Stomach (tissue), 9 donors: ENCODE data around the gene TMEM271. TPM values are rescaled to one million over a fixed set of nuclear protein-coding genes. Genes with fewer than 3 reads are reported as not detected.

Experiments
- DNase-seq, 2 donors: peaks; one replicate each; pipeline versions ENCODE4 v3.0.0 to v3.0.0-alpha.2; 2013 to 2019
- H3K27ac ChIP-seq, 5 donors: fragments of 200-600 bp in 4 of 5; sonication (generic) in 4 of 5; one replicate each; pipeline ENCODE4 v1.5.1; 2013 to 2019; ENCODE audit warnings: mild to moderate bottlenecking in 1 of 5, moderate library complexity in 1 of 5
- H3K27me3 ChIP-seq, 3 donors: fragments of 200-600 bp; sonication (generic); one replicate each; pipeline ENCODE4 v1.5.1; 2017 to 2019; ENCODE audit warnings: mixed run types in 1 of 3
- H3K36me3 ChIP-seq, 4 donors: fragments of 200-600 bp; sonication (generic); 1 replicate in 3 of 4; 2 replicates in 1 of 4; pipeline ENCODE4 v1.5.1; 2016 to 2019
- H3K4me1 ChIP-seq, 4 donors: fragments of 200-600 bp; sonication (generic); one replicate each; pipeline ENCODE4 v1.5.1; 2016 to 2019
- H3K4me3 ChIP-seq, 4 donors: fragments of 200-600 bp; sonication (generic) in 3 of 4; one replicate each; pipeline ENCODE4 v1.5.1; 2016 to 2019; ENCODE audit warnings: mild to moderate bottlenecking in 1 of 4
- H3K9me3 ChIP-seq, 4 donors: fragments of 200-600 bp; sonication (generic); one replicate each; pipeline ENCODE4 v1.5.1; 2016 to 2019
- CTCF ChIP-seq, 7 experiments: fragments of 450-650 bp in 4 of 7; fragments of 200-600 bp in 3 of 7; sonication (generic) in 3 of 7; IDR thresholded peaks; one replicate each; pipeline ENCODE4 v1.5.1; 2016 to 2019; ENCODE audit warnings: antibody characterized with exemption in 7 of 7, control low read depth in 2 of 7, mild to moderate bottlenecking in 1 of 7
- EP300 ChIP-seq: sonication (generic); formaldehyde crosslinking; IDR thresholded peaks from one replicate; pipeline ENCODE4 v1.6.1; 2017; ENCODE audit warnings: antibody characterized with exemption
- POLR2A ChIP-seq, 4 donors: fragments of 450-650 bp; IDR thresholded peaks; one replicate each; pipeline ENCODE4 v1.6.1; 2016; ENCODE audit warnings: antibody characterized with exemption in 4 of 4, control low read depth in 2 of 4, mild to moderate bottlenecking in 1 of 4, moderate library complexity in 1 of 4
- POLR2AphosphoS5 ChIP-seq, 3 donors: sonication (generic); formaldehyde crosslinking; IDR thresholded peaks; one replicate each; pipeline ENCODE4 v1.6.1; 2016; ENCODE audit warnings: antibody characterized with exemption in 3 of 3
- WGBS, 5 donors: extraction: QIAGEN DNeasy Blood & Tissue Kit in 3 of 5; methylation state at CpG; one replicate each; pipeline versions ENCODE4 v1.1.5 to v1.1.7; 2013 to 2018; 5-methylcytosine and 5-hydroxymethylcytosine counted together
- intact Hi-C: fragments of 100-400 bp; cut with DNase I; formaldehyde crosslinking; loops from one replicate; pipeline ENCODE4 v1.15.1; 2023; ENCODE audit warnings: low total_unique reads
- polyA plus RNA-seq, 3 donors: library from polyadenylated mRNA; stranded (reverse); fragments of 200-250 nt; gene quantifications; one replicate each; pipeline ENCODE4 v1.2.3, GENCODE V29; 2013
- total RNA-seq, 5 donors: library from RNA; depleted of rRNA; stranded (reverse); fragments of >200 nt; gene quantifications; one replicate each; pipeline versions ENCODE4 v1.1.0 to v1.2.3, GENCODE V29; 2014 to 2016
- donor health status: healthy with polysubstance abuse.
- donor health status: Bipolar disorder and iron deficiency.
- donor health status: healthy.

Gene TMEM271
- total and polyA plus RNA-seq, 8 donors: 0.03 TPM; not detected in 7

- no peak for DNase-seq
- 54 to 63% (median 58%) methylated on average over 6 of the region's 6 CpGs for WGBS, 5 donors
- Histone ChIP-seq H3K9me3 (peaks cover 0 to 24% (median 20%) of the 10 kb centered on the region in 4 donors), H3K4me1 (peaks cover 0 to 18% (median 10%) of the 10 kb centered on the region in 4 donors), H3K27me3 (peaks cover 26 to 64% (median 37%) of the 10 kb centered on the region in 3 donors), H3K4me3 (no peak overlapping the region), H3K27ac (no peak overlapping the region), H3K36me3 (no peaks in the 10 kb centered on the region)
- intact Hi-C loops: no loop called here
- TF ChIP-seq EP300 (no peak), POLR2AphosphoS5 (IDR thresholded peaks at IDR 0.05) (no peak), POLR2A (IDR thresholded peaks at IDR 0.05) (no peak), CTCF (IDR thresholded peaks at IDR 0.05) (no peak)
Observed at GRCh38 chr4:581181-581580, 5.1 kb upstream of the TMEM271 start.

DNA sequence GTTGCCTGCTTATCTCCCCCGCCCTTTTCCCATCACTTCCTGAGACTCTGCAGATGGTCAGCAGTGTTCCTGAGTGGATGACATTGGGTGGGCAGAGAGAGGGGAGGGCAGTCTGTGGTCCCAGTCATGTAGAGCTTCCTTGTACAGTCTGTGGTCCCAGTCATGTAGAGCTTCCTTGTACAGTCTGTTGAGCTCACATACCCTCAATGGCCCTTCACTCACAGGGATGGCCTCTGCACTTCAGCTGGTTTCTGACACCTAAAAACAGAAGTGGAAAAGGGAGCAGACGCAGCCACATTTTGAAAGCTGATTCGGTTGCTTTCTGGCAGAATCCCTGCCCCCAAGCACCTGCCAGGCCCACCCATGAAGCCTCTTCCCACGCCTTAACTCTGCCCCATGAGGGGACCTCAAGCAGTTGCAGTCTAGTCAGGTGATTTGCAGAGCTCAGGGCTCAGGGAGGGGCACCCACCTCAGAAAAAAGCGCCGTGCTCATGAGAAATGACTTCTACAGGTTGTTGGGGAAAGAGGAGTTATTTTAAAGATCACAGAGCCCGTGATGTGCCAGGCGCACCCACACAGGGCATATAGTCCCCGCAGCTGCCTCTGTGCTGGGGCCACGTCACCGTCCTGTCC lies 3.6 kb upstream of the TMEM271 start:
- intact Hi-C loops: no loop called here
- TF ChIP-seq EP300: no peak
- no peak for TF ChIP-seq POLR2AphosphoS5 (IDR thresholded peaks at IDR 0.05)
- TF ChIP-seq CTCF (IDR thresholded peaks at IDR 0.05): no peak
- TF ChIP-seq POLR2A (IDR thresholded peaks at IDR 0.05): no peak
- whole genome bisulfite sequencing, 5 donors: 37 to 46% (median 40%) methylated on average over 11 of the region's 11 CpGs
- Histone ChIP-seq H3K27me3 (peaks cover 29 to 77% (median 48%) of the 10 kb centered on the region in 3 donors), H3K9me3 (peaks cover 0 to 23% (median 19%) of the 10 kb centered on the region in 4 donors), H3K4me3 (no peak overlapping the region), H3K4me1 (peaks cover 0 to 28% (median 14%) of the 10 kb centered on the region in 4 donors), H3K27ac (no peak overlapping the region), H3K36me3 (no peaks in the 10 kb centered on the region)
- DNase-seq: no peak

DNA sequence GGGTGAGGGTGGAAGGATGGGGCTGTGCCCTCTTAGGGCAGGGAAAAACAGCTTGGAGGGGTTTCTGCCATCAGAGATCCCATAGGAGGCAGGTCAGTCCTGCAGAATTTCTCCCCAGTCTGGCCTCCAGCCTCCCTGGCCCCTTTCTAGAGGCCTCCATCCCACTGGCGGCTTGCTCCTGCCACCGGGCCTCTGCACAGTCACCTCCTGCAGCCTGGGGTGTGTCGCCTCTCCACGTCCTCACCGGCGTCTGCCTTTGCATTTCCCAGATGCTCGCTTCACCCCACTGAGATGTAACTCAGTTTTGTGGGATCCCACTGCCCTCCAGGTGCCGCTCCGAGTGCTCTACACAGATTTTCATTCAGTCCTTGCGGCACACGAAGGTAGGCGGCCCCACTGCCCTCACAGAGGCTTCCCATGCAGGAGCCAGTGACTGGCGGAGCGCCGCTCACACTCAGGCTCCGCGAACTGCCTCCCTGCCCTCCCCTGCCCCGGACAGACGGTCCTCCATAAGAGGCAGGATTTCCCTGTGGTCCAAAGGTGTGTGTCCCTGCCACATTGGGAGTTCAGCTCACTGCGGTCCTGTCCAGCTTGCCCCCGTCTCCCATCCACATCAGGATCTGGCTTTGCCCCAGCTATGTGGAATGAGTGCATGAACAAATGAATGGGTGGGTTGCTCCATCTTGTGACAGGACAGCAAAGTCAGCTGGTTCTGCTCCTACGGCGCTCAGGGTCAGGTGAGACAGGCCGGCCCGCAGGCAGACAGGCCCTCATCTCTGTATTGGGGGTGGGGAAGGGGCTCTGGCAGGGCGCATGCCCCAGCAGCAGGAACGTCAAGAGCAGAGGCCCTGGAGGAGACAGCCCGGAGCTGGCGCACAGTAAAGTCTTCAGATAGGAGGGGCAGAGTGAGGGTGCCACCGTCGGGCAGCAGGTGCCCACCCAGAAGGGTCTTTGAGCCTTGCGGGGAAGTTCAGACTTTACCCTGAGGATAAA lies 2.7 kb upstream of the TMEM271 start:
- Histone ChIP-seq H3K4me1 (peaks cover 0 to 32% (median 16%) of the 10 kb centered on the region in 4 donors), H3K27me3 (peaks cover 36 to 86% (median 57%) of the 10 kb centered on the region in 3 donors), H3K4me3 (no peak overlapping the region), H3K9me3 (peaks cover 0 to 19% (median 11%) of the 10 kb centered on the region in 4 donors), H3K36me3 (no peaks in the 10 kb centered on the region), H3K27ac (no peak overlapping the region)
- no peak for DNase-seq
- intact Hi-C loops: no loop called here
- no peak for TF ChIP-seq POLR2A (IDR thresholded peaks at IDR 0.05)
- no peak for TF ChIP-seq CTCF (IDR thresholded peaks at IDR 0.05)
- no peak for TF ChIP-seq POLR2AphosphoS5 (IDR thresholded peaks at IDR 0.05)
- TF ChIP-seq EP300: no peak
- 15 to 40% (median 22%) methylated on average over 20 to 32 of the region's 32 CpGs for WGBS, 5 donors
